Measurements from ENCODE around the gene AMACR.

Gene AMACR

GRCh38 chr5:34007621-34008600 is at the start of gene AMACR:
TSS of gene AMACR (minus strand) at chr5:34008050. CDS start at chr5:34008019, 31 bp downstream.
- DNase-seq = peak; percentile 57 to 97 (median 92)

GRCh38 chr5:34057569-34057968 is 49.7 kb upstream of the AMACR start:
- no peak for DNase-seq

- no peak for DNase-seq
Measured at GRCh38 chr5:34057118-34057517, 49.3 kb upstream of the AMACR start.

- DNase-seq = no peak
Measured at GRCh38 chr5:34055667-34056066, 47.8 kb upstream of the AMACR start.

- no peak for DNase-seq
Measured at GRCh38 chr5:34054400-34054729, 46.5 kb upstream of the AMACR start.

GRCh38 chr5:34053571-34054399 is 45.9 kb upstream of the AMACR start:
- no peak for DNase-seq

- no peak for DNase-seq
Measured at GRCh38 chr5:34053133-34053532, 45.3 kb upstream of the AMACR start.

GRCh38 chr5:34051374-34051980 is 43.6 kb upstream of the AMACR start:
- DNase-seq = no peak

GRCh38 chr5:34047774-34048572 is 40.1 kb upstream of the AMACR start:
- no peak for DNase-seq

- DNase-seq = no peak
Measured at GRCh38 chr5:34047143-34047542, 39.3 kb upstream of the AMACR start.

GRCh38 chr5:34045996-34046395 is 38.1 kb upstream of the AMACR start:
- DNase-seq = no peak

GRCh38 chr5:34045023-34045422 is 37.2 kb upstream of the AMACR start:
- DNase-seq = no peak

GRCh38 chr5:34043099-34043876 is 35.4 kb upstream of the AMACR start, which contains the start of gene C1QTNF3:
TSS of gene C1QTNF3 (minus strand) at chr5:34043213. CDS start at chr5:34043125, 88 bp downstream.
- peak in 14 of 56 donors; percentile 5 to 41 (median 14) for DNase-seq

GRCh38 chr5:34042321-34042720 is 34.5 kb upstream of the AMACR start:
- peak in 22 of 56 donors; percentile 2 to 49 (median 18) for DNase-seq

GRCh38 chr5:34041247-34041972 is 33.6 kb upstream of the AMACR start:
- DNase-seq = no peak

- no peak for DNase-seq
Measured at GRCh38 chr5:34040472-34040871, 32.6 kb upstream of the AMACR start.

GRCh38 chr5:34039398-34040157 is 31.7 kb upstream of the AMACR start:
- DNase-seq = no peak

GRCh38 chr5:34038838-34039237 is 31.0 kb upstream of the AMACR start:
- DNase-seq = no peak
